RWPE1 (cell line): ENCODE data around the gene STARD13.
"Not testable (repeated sequence)": the region's sequence is repeated elsewhere in the genome, so short reads cannot be mapped to it uniquely, and the experiment has no call there.

Experiments used
- CTCF ChIA-PET: fragments of 350-600 bp; sonication (Branson Sonifier 250); formaldehyde crosslinking; extraction: SDS; loops from one replicate; lab custom pipeline; 2021; lab: Yijun Ruan, JAX
- POLR2A ChIA-PET: fragments of 400-600 bp; formaldehyde crosslinking; extraction: SDS; loops from one replicate; lab custom pipeline; 2020; ENCODE audit warnings: antibody characterized with exemption; ENCODE audit not compliant: low non-redundant PET; lab: Yijun Ruan, JAX
- DNase-seq: peaks from one replicate; pipeline ENCODE4 v3.0.0; 2012; ENCODE audit warnings: low spot score
- H3K27ac ChIP-seq: fragments of 450-650 bp; 2 replicates; pipeline ENCODE4 v1.5.1; 2017
- CTCF ChIP-seq: fragments of 450-650 bp; conservative IDR thresholded peaks from 2 replicates; pipeline ENCODE4 v1.5.1; 2017; ENCODE audit warnings: low read depth, mild to moderate bottlenecking

The STARD13 gene

GRCh38 chr13:33182729-33183128, 102.8 kb downstream of the STARD13 start:
- ChIA-PET POLR2A (no interaction called here), CTCF (interaction anchor here (0.6 kb wide), 1 partner anchor 492 kb away, joined by 3 read pairs; no protein-coding TSS in a partner anchor)
- TF ChIP-seq CTCF, result no peak
- no peak overlapping the region for H3K27ac ChIP-seq
- no peak for DNase-seq

- no peak overlapping the region for H3K27ac ChIP-seq
- TF ChIP-seq CTCF, result no peak
- no peak for DNase-seq
- CTCF ChIA-PET, result no interaction called here
- POLR2A ChIA-PET, result no interaction called here
These were observed 104.3 kb downstream of the STARD13 start for GRCh38 chr13:33181264-33181663.

- DNase-seq, result no peak
- H3K27ac ChIP-seq, result no peak overlapping the region
- ChIA-PET POLR2A (no interaction called here), CTCF (no interaction called here)
- no peak for TF ChIP-seq CTCF
These were observed 105.3 kb downstream of the STARD13 start for GRCh38 chr13:33180122-33180804.

- no peak for DNase-seq
- ChIA-PET CTCF (no interaction called here), POLR2A (no interaction called here)
- H3K27ac ChIP-seq, result no peak overlapping the region
- no peak for TF ChIP-seq CTCF
These were observed 106.1 kb downstream of the STARD13 start for GRCh38 chr13:33179463-33179862.

- no peak for DNase-seq
- CTCF ChIA-PET, result no interaction called here
- POLR2A ChIA-PET, result no interaction called here
- TF ChIP-seq CTCF, result no peak
- no peak overlapping the region for H3K27ac ChIP-seq
These were observed 107.2 kb downstream of the STARD13 start for GRCh38 chr13:33178209-33178840.

- POLR2A ChIA-PET, DNase-seq, H3K27ac ChIP-seq: not testable (repeated sequence)
- CTCF ChIA-PET, result interaction anchor here (0.8 kb wide), 1 partner anchor 307 kb away, joined by 3 read pairs; no protein-coding TSS in a partner anchor
These were observed 108.0 kb downstream of the STARD13 start for GRCh38 chr13:33177340-33178208.
